ENCODE data around the gene CFAP251.

GRCh38 chr12:121911824-121912585 lies 6.4 kb upstream of the CFAP251 start:
- TF ChIP-seq CTCF (IDR thresholded peaks at IDR 0.05) (no peak), POLR2A (IDR thresholded peaks at IDR 0.05) (no peak), POLR2AphosphoS5 (IDR thresholded peaks at IDR 0.05) (no peak)

Data from sigmoid colon (tissue), 4 donors.